Right kidney (tissue), 9 donors: Measurements from ENCODE around the gene CCDC33.

ENCODE experiments used
- DNase-seq: peaks from one replicate; pipeline ENCODE4 v3.0.0-alpha.2; 2016
- long read RNA-seq, 8 donors: transcript quantifications; one replicate each; lab custom pipeline, GENCODE V29; 2026

CCDC33 gene
- long read RNA-seq, donor 1 = 0 reads
- long read RNA-seq, donor 2 = 0 reads
- long read RNA-seq, donor 3 = 0 reads
- long read RNA-seq, donor 4 = 0 reads
- long read RNA-seq, donor 5 = 0 reads
- long read RNA-seq, donor 6 = 0 reads
- long read RNA-seq, donor 7 = 0 reads
- long read RNA-seq, donor 8 = 0 reads

GRCh38 chr15:74235962-74236361 lies at the start of gene CCDC33:
Gene CCDC33 (plus strand): TSS chr15:74236326. CDS start chr15:74236720, 394 bp downstream.
- DNase-seq = no peak

- no peak for DNase-seq
These were observed 47.9 kb upstream of the CCDC33 start for GRCh38 chr15:74188216-74188615.

GRCh38 chr15:74191798-74192197 lies 44.3 kb upstream of the CCDC33 start:
- DNase-seq = no peak

DNA sequence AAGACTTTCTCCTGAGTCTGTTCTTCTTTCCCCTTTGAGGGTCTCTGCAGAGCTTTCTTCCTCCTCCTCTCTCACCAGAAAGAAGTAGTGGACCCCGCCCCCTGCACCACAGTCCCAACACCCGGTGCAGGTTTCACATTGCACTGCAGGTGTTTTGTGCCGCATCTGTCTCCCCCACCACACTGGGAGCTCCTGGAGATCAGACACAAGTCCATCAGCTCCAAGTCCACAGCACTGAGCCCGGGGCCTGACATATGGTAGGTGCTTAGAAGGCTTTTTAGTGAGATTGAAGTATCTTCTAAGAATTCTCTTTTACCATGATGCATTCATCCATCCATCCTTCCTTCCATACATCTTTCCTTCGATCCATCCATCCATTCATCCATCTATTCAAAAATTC lies 43.4 kb upstream of the CCDC33 start:
- DNase-seq = no peak

- no peak for DNase-seq
These were observed 42.8 kb upstream of the CCDC33 start for GRCh38 chr15:74193299-74193718.

DNA sequence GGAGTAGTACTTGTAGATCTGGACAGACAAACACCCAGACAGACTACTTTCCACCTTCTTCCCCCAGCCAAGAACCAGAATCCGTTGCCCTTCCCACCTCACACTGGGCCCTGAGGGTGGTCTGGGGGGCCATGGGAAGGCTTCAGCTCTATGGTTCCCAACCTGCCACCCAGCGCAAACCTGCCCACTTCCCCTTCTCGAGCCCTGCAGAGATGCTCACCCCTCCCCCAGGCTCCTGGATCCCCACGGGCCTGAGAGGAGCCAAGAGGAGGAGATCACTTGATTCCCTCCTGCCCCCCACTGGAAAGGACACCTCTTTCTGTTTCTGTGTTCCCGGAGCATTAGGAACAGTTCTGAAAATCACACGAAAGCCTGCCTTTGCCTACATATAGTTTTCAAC lies 42.2 kb upstream of the CCDC33 start:
- no peak for DNase-seq

GRCh38 chr15:74194572-74195559 lies 41.3 kb upstream of the CCDC33 start:
- DNase-seq = no peak

GRCh38 chr15:74196175-74196574 lies 40.0 kb upstream of the CCDC33 start:
- DNase-seq = no peak

DNA sequence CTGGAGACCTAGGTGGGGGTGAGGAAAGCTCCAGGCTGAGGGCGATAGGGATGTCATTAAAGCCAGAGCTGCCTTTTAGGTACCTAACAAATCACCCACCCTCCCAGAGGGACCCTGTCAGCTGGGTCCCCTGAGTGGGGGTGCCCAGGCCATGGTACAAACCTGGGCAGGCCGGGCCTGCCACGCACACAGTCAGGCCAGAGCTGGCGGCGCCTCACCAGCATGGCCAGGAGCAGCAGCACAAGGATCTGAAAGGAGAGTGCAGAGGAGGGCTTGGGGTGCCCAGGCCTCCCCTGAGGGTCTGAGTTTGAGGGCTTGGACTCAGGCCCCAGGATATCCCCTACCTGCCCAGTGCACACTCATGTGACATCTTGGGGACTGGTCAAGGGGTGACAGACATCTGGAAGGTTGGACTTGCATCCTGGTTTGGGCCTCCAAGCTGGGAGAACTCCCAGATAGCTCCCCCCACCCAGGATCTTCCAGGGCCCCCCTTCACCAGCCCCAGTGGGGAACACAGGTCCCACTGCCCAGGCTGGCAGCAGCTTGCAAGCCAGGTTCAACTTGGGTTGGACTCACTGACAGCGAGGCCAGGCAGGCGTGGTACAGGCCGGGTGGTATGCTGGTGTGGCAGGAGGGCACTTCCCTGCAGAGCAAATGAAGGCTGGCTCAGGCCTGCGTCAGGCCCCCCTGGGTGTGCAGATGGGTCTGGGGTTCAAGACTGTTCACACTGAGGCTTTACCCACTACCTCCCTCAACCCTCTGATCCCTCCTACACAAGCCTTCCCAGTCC lies 38.8 kb upstream of the CCDC33 start:
- DNase-seq = no peak

DNA sequence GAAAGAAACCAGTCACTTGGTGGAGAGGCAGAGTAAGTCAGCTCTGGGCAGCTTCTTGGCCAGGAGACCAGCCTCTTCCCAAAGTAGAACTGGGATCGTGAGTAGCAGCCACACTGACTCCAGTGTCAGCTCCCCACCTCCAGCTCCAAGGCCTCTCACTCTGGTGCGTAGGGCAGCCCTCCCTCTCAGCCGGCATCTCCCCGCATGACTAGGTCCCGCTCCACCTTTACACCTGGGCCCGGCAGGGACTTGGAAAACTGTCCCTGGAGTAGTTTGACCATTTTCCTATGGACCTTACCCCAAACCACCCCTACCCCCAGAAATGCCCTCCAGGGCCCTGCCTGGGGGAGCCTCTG lies 36.9 kb upstream of the CCDC33 start:
- DNase-seq = no peak

GRCh38 chr15:74200412-74200815 lies 35.7 kb upstream of the CCDC33 start:
- no peak for DNase-seq

DNA sequence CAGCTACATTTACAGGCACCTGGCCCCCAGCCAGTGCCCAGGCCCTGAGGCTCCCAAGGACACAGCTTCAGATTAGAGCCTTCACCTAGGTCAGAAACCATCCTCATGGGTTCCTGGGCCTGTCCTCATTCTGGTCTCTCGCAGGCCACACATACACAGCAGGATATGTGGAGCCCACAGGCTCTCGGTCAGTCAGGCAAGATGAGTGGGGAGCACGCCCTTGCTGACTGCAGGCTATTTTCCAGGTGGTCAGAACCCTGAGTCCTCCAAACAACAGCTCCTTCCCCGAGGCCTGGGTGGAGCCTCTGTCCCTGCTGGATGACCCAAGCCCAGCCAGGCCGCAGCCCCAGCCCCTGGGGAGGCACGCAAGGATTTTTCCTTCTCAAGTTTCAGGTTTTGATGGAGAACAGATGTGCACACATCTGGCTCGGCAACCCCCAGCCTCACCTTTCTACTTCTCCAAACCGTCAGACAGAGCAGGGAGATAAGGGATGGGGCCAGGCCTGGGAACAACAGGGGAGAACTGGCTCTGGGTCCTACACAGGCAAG lies 35.2 kb upstream of the CCDC33 start:
- peak; percentile 44 for DNase-seq

DNA sequence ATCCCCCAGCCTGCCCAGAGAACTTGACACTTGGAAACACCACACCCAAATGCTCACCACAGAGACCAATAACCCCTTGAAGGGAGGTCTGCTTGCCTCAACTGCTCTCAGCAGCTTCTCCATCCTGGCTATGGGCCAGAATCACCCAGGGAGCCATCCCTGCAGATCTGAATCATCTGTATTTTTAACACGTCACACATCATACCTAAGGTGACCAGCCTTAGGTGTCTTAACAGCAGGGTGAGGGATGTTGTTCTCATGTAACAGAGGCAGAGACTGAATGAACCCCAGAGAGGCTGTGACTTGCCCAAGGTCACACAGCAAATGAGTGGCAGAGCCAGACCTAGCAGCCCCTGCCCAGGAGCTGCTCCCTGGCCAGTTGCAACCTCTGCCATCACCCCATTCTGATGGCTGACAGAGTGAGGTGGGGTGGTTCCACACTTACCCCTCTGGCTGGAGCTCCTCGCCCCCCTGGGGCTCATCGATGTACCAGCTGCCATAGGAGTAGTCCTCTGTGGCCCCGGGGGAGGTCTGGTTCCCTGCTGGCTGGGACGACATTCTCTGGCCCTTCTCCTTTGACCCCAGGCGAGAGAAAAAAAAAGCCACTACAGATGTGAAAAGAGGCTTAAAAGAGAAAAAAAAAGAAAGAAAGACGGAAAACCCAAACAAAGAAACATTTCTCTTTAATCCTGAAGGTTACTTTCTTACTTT lies 34.3 kb upstream of the CCDC33 start:
- DNase-seq = no peak

- peak; percentile 77 for DNase-seq
These were observed 33.4 kb upstream of the CCDC33 start, which contains the start of gene STRA6 for GRCh38 chr15:74202452-74203401. Gene STRA6 (minus strand): TSS chr15:74202787. CDS start chr15:74202267, 520 bp downstream.

- DNase-seq = peak; percentile 46
These were observed 32.2 kb upstream of the CCDC33 start for GRCh38 chr15:74203914-74204431.

DNA sequence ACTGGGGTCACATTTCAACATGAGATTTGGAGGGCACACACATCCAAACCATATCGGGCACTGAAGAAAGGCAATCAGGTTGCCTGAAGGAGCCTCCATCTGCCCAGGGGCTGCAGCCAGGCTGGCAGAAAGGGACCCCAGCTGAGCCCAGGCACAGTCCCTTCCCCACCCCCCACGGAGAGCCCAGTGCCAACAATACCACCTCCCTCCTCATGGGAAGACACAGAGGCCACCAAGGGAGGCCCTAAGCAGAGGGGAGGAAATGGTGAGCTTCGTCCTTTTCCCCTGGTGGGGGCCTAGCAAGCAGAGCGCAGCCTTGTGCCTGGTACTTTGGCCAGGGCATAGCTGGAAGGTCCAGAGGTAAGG lies 30.6 kb upstream of the CCDC33 start:
- no peak for DNase-seq

- peak; percentile 62 for DNase-seq
These were observed 29.3 kb upstream of the CCDC33 start for GRCh38 chr15:74206801-74207281.

- peak; percentile 39 for DNase-seq
These were observed 28.3 kb upstream of the CCDC33 start for GRCh38 chr15:74207652-74208440.

DNA sequence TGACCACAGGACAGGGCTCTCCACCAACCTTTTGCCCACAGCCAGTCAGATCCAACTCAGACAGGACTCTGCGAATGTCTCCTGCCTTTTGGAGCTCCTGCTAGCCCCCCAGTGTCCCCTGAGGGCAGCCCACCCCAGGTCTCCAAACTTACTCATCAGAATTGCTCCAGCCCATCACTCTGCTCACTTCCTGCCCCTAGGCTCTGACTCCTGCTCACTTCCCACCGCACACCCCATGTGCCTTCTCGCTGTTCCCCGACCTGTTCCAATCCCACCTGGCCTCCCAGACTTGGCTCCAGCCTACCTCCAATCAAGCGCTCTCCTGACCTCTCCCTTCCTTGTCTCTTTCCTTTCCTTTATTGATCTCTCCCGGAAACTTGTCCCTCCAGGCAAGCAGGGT lies 27.6 kb upstream of the CCDC33 start:
- peak; percentile 38 for DNase-seq
